RCC 7860 (cell line): ENCODE measurements around the gene C9orf43.
"Not testable (repeated sequence)": the region's sequence is repeated elsewhere in the genome, so short reads cannot be mapped to it uniquely, and the experiment has no call there.

Experiments used
- DNase-seq: peaks from one replicate; pipeline ENCODE4 v3.0.0-alpha.2; 2015; ENCODE audit warnings: low spot score
- FAIRE-seq: peaks from 2 replicates; lab custom pipeline; 2012; peaks lifted over from hg19 to GRCh38; lab: Jason Lieb, UNC

The C9orf43 gene

DNA sequence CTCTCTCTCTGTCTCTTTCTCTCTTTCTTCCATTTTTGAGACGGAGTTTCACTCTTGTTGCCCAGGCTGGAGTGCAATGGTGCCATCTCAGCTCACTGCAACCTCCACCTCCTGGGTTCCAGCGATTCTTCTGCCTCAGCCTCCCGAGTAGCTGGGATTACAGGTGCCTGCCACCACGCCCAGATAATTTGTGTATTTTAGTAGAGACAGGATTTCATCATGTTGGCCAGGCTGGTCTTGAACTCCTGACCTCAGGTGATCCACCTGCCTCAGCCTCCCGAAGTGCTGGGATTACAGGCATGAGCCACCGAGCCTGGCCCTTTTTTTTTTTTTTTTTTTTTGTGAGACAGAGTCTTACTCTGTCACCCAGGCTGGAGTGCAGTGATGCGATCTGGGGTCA is 29.1 kb upstream of the C9orf43 start:
- not testable (repeated sequence) for DNase-seq, FAIRE-seq

DNA sequence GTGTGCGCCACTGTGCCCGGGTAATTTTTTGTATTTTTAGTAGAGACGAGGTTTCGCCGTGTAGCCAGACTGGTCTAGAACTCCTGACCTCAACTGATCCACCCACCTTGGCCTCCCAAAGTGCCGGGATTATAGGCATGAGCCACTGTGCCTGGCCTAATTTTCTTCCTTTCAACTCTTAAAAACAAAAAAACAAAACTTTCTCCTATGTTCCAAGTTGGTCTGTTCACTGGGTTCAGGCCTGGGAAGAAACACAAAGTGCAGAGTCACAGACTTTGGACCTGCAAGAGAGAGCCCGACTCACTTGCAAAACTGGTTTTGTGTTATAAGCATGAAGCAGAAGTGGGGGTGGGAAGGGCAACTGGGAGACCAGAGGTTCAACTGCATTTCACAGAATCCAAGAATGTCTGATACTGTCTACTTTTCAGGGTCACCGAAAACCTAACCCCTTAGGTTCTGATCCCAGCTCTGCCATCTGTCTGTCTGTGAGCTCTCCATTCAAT is 28.6 kb upstream of the C9orf43 start:
- FAIRE-seq (no peak), DNase-seq (no peak)

DNA sequence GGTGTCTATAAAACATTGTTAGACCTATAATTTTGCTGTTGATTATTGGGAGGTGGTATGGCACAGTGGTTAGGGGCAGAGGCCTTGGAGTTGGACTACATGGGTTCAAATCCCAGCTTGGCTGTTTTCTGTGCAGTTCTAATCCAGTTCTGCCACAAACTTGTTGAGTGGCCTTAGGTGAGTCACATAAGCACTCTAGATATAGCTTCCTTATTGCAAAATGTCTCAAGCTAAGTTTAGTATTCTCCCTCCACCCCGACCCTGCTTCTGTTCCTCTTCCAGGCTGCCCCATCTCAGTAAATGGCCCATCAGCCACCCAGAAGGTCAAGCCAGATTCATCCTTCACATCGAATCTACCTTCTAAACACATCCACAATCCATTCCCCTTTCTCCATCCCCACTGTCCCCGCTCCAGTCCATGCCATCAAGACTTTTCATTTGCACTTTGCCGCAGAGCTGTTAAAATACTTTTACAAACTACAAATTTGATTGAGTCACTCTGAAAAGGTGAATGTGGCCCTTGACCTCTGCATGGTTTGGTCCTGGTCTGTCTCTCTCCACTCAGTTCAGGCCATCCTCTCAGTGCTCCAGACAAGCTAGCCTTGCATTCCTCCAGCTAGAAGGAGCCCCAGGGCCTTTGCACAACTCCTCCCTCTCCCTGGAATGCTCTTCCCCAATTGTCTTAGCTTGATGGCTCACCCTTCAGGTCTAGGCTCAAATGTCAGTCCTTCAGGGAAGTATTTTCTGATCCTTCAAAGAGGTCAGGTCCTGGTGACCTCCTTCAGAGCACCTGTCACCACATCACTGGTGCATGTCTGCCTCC is 23.8 kb upstream of the C9orf43 start:
- DNase-seq (no peak), FAIRE-seq (no peak)

DNA sequence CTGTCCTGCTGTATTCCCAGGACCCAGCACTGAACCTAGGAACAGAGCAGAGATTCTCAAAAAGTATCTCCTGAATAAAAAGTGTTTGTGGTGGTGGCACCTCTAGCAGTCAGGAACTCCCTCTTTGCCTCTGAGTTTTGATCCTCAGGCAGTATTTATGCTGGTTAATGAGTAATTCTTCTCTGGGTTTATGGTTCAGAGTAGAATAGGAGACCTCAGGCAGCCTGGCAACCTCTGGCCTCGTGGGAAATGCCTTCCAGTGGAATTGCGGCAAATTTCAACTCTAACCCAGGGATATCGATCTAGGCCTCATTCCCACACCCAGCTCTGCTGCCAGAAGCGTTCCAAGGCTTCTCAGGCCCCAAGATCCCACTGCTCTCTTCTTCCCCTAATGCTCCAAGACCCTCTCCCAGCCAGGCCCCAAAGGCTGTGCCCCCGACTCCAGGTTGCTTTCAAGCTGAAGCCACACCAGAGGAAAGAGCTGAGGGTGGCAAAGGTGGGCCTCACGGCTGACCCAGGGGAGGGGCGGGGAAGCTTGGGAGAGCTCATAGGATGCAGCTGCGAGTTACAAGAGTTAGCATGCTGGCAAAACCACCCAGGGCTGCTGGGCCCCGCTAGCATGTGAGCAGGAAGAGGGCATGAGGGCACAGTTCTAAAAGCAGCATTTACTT is 22.9 kb upstream of the C9orf43 start:
- no peak for FAIRE-seq
- no peak for DNase-seq

DNA sequence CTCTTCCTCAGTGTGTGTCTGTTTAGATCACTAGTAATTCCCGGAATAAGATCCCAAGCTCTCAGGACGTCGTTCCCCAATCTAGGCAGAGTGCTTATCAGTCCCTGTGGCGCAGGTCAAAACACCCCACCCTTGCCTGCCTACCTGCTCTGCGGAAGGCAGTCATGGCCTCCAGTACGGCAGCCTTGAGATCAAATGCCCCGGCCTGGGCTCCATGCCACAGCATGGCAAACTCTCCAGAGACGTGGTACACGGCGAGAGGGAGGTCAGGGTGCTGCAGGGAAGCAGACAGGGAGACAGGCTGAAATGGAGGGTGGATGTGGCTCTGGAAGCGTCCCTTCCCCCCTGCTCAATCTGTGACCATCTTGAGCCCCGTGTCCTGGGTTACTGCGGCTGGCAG is 21.7 kb upstream of the C9orf43 start:
- DNase-seq: no peak
- no peak for FAIRE-seq

DNA sequence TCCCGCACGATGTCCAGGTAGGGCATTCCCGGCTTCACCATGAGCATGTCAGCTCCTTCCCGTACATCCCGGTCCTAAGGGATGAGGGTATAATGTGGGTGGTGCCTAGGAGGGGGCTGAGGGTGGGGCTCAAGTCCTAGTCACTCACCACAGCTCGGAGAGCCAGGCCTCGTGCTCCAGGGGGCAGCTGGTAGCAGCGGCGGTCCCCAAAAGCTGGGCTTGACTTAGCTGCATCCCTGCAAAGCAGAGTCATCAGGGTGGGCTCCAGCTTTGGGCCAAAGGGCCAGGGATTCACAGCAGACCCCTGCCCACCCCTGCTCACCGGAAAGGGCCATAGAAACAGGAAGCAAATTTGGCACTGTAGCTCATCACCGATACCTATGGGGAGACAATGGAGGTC is 21.1 kb upstream of the C9orf43 start:
- no peak for FAIRE-seq

DNA sequence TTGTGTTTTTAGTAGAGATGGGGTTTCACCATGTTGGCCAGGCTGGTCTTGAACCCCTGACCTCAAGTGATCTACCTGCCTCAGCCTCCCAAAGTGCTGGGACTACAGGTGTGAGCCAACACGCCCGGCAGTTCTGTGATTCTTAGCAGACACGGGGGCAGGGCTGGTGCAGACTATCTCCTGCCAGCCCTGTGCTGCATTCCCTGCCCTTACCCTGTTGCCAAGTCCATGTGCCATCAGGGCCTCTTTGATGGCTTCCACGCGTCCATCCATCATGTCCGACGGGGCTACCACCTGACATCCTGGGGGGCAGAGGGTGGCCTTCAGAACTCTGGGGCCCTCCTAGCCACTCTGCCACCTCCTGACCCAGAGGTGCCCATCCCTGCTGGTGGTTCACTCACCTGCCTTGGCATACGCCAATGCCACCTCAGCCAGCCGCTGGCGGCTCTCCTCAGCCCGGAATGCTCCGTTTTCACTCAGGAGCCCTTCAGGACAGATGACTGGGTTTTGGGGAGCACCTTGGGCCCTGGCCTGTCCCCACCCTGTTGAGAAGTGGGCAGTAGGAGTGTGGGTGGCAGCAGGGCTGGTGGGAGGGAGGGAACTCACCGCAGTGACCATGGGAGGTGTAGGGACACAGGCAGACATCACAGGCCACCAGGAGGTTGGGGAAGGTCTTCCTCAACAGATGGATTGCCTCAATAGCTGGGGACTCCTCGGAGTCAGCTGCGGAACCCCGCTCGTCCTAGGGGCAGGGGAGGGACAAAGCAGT is 20.2 kb upstream of the C9orf43 start:
- no peak for DNase-seq
- FAIRE-seq: no peak

More for the DNA sequence above, 21.1 kb upstream of the C9orf43 start:
- DNase-seq: no peak

DNA sequence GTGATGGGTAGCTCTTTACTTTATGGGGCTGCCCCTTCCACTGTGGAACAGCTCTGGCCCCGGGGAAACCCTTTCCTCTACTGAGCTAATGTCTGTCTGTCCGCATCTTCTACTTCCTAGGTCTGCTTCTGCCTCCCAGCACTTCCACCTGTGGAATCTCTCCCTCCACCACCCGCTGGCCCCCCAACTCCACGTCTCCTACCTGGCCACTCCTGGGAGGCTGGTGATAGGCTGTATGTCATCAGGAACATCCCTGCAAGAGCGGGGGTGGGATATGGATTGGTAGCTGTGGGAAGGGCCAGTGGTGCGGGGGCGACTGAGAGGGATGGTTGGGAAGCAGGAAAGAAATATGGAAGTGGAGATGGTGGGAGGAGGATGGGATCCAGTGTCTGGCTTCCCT is 18.6 kb upstream of the C9orf43 start:
- DNase-seq: no peak
- no peak for FAIRE-seq

DNA sequence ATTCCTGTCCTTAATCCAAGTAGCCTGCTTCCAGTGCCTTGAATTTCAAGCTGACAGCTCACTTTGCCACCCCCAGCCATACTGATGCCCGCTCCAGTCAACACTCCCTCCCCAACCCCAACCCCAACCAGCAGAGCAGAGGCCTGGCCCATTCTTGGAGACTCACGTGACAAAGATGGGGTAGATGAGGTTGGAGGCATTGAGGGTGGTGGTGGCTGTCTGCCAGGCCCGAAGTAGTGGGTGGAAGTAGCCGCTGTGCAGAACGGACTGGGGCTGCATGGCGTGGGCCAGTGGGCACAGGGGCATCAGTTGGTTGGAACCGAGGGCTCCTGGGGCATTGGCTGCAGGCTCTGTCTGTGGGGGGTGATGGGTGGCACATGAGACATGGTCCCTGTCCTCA is 17.3 kb upstream of the C9orf43 start:
- no peak for DNase-seq
- no peak for FAIRE-seq

DNA sequence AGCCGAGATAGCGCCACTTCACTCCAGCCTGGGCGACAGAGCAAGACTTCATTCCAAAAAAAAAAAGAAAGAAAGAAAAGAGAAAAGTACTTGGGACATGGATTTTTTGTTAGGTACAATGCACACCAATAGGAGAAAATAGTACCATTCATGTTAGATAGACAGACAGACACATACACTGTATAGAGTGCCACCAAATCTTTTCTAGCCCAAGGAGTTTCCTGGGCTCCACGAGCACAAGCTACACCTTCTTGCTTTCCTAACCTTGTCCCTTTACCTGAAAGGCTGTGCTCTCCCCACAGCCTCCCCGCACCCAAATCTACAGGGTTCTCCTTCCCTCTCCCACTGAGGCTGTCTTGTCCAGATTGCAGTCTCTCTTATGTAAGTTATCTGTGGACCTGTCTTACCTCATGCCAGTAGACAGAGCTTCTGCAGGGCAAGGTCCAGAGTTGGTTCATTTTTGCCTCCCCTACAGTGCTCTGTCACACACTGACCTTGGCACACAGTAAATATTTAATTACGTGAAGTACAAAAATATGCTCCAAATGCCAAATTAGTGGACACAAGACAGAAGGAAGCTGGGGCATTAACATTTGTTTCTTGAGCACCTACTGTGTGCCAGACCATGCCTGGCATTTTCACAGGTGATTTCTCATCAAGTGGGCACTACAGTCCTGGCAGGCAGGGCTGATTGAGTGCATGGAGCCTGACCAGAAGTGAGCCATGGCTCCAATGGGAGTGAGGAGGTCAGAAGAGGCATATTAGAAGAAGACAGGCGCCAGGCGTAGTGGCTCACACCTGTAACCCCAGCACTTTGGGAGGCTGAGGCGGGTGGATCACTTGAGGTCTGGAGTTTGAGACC is 15.3 kb upstream of the C9orf43 start:
- no peak for FAIRE-seq
- no peak for DNase-seq

DNA sequence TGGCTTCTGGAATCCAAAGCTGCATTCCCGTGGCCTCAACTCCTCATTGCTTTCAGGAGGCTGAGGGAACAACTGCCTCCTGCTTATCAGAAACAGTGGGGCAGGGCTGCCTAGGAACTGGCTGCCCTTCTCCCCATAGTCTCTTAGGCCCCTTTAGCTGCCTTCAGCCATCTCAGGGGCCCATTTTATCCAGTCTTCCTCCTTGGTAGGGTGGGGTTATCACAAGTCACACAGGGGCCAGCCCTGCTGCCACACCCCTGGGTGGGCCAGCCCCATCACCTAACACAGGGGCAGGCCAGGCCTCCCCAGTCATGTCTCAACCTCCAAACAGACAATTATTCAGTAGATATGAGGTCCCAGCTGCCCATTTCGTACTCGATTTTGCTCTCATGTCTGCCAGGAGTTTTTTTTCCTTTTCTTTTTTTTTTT is 13.3 kb upstream of the C9orf43 start:
- DNase-seq (no peak), FAIRE-seq (no peak)

DNA sequence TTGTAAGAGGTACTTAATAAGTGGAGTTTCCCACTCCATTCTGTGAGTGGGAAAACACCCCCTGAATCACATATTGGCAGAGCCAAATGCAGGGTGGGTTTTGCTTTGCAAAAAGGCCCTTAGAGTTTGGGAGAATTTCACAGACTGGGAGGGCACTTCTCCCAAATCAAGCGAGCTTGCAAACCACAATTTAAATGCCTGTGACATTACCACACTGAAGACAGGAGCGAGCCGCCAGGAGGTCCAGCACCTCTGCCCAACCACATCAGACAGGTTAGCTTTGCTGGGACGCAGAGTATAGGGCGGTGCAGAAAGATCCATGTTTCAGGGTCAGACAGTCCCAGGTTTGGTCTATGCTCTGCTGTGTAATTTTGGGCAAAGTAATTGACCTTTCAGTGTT is 11.8 kb upstream of the C9orf43 start:
- DNase-seq: no peak
- FAIRE-seq: no peak

DNA sequence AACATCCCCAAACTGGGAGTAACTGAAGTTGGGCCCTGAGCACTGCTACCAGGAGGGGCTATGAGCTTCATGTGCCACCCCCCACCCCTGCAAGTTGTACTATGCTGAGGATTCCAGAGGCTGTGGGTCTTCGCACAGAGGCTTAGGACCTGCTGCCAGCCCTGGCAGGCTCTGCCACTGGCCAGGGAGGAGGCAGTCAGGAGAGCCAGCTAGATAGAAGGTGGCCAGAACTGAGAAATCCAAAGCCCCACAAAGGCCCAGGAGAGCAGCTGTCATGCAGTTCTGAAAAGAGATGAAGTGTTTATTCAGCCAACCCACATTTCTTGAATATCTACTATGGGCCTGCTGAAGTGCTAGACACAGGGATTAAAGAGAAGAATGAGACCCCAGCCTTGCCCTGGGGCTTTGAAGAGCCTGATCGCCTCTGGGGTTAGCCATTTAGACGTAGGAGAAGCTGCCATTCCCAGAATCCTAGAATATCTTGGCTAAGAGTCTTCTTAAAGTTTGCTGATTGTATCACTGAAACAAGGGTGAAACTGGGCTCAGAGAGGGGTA is 10.8 kb upstream of the C9orf43 start:
- FAIRE-seq: no peak

DNA sequence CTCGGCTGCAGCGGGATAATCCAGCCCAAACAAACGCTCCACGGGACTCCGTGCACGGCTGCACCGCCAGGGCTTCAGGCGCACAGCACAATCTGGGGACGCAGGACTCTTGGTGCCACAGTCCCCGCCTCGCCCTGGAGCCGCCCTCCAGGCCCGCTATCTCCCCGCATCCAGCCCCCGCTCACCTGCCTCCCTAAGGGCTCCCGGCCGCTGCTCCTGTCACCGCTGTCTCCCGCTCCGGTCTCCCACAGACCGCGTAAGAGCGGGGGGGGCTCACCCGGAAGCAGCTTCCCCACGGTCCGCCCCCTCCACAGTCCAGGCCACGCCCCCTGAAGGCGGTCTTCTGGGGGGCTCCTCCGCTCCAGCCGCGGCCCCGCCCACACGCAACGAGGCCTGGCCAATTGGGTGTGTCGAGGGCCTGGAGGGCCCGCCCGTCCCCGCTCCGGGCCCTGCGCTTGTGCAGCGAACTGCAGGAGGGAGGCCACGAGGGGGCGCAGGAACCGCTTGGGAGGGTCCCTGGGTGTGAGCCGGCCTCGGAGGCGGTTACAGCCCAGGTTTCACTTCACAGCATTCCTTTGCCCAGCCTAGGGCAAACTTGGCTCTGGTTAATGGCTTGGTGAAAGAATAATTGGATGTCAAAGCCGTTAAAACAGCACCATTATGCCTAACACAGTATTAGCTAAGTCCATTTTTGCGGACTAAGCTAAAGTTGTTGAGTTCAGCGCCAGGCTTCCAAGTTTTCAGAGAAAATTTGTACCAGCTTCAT is 9.3 kb upstream of the C9orf43 start, which contains the start of gene ALAD:
Gene ALAD (minus strand): TSS at position 258 of the 766 bp plus-strand sequence. CDS start 7,725 bp downstream, outside the sequence.
- FAIRE-seq (peak; percentile 88), DNase-seq (peak; percentile 95)

More for the DNA sequence above, 10.8 kb upstream of the C9orf43 start:
- no peak for DNase-seq

DNA sequence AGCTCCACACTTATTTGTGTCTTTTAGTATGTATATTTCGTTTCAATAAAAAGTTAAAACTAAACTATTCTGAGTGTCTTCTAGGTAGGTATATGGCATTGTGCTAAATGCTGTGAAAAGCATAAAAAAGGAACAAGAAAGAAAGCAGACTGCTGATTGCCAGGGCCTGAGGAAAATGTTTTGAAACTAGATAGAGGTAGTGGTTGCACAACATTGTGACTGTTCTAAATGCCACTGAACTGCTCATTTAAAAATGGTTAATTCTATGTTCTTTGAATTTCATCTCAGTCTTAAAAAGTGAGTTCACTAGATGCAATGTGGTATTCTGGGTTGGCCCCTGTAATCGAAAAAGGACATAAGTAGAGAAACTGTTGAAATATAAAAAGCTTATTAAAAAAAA is 6.9 kb upstream of the C9orf43 start:
- DNase-seq (no peak), FAIRE-seq (no peak)

DNA sequence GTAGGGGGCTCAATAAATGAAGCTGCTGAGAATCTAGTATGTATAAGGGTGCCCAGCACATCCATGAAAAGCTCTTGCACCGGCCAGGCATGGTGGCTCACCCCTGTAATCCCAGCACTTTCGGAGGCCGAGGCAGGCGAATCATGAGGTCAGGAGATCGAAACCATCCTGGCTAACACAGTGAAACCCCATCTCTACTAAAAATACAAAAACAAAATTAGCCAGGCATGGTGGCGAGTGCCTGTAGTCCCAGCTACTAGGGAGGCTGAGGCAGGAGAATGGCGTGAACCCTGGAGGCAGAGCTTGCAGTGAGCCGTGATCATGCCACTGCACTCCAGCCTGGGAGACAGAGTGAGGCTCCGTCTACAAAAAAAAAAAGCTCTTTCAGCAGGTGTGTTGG is 4.2 kb upstream of the C9orf43 start:
- not testable (repeated sequence) for FAIRE-seq, DNase-seq

DNA sequence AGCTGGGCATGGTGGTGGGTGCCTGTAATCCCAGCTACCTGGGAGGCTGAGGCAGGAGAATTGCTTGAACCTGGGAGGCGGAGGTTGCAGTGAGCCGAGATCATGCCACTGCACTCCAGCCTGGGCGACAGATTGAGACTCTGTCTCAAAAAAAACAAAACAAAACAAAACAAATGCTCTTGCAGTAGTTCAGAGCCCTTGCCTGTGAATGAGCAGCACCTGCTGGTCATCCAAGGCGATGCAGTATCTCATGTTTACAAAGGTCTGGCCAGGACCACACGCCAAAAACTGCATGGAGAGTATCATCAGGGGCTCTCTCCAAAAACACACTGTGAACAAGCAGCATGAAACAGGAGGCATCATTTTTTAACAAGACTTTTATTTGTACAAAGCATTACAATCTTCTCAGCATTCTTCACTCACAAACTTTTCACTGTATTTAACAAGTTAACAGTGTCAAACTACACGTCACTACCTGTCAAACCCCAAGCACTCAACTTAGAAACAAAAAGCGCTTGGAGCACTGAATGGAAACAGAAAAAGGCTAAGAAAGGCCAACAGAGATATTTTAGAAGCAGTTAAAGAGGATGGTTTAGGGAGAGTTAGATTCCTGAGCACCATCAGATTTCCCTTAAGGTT is 3.6 kb upstream of the C9orf43 start:
- peak; percentile 36 for DNase-seq
- FAIRE-seq: not testable (repeated sequence)

DNA sequence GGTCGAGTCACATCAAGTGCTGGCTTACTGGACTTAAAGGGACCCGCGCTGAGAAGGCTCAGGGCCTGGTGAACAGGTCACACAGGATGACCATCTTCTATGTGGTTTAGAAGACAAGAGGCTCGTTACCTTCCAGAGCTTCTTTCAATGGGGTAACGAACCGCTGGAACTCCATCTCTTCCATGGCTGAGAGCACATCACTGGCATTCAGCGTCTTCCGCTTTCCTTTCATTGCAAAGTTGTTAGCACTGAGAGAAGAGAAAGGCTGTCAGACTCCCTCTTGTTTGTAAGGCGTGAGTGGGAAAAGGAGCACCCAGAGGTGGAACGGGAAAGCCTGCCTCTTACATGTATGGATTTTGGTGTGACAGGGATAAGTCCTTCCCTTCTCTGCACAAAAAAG is 1.1 kb upstream of the C9orf43 start:
- DNase-seq (no peak), FAIRE-seq (no peak)

DNA sequence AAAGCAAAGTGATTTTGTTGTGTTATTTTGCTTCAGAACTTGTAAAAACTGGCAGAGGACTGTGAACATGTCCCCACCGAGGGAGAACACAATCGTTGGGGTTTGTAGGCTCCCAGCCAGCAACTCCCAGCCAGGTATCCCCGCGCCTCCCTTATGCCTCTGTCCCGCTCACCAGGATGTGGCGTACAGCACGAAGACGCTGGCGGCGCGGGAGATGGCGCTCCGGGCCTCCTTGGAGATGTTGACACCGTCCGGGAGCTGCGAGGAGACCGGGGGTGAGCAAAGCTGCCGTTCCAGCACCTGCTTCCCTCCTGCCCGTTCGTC is 702 bp upstream of the C9orf43 start:
- DNase-seq: peak; percentile 13
- no peak for FAIRE-seq
